Smooth muscle cell (in vitro differentiated cells): ENCODE results near the gene GPRC5D. TPM values are rescaled to one million over a fixed set of nuclear protein-coding genes. Genes with fewer than 3 reads are reported as not detected.

Experiments
- DNase-seq: peaks from one replicate; lab custom pipeline; 2025; ENCODE audit not compliant: unreplicated experiment; lab: John Stamatoyannopoulos, UW
- H2AFZ ChIP-seq: fragments of 200-600 bp; sonication (generic); 2 replicates; pipeline ENCODE4 v1.6.0; 2016; ENCODE audit warnings: antibody characterized with exemption, low read depth, mild to moderate bottlenecking
- H3F3A ChIP-seq: fragments of 200-600 bp; sonication (generic); 2 replicates; pipeline ENCODE4 v1.6.0; 2017; ENCODE audit warnings: antibody characterized with exemption, low read depth
- H3K27ac ChIP-seq: fragments of 200-600 bp; sonication (generic); 2 replicates; pipeline ENCODE4 v1.5.1; 2016; ENCODE audit warnings: low read depth, mild to moderate bottlenecking
- H3K27me3 ChIP-seq: fragments of 200-600 bp; sonication (generic); 2 replicates; pipeline ENCODE4 v1.6.1; 2016; ENCODE audit warnings: low read depth, mild to moderate bottlenecking
- H3K36me3 ChIP-seq: fragments of 200-600 bp; sonication (generic); 2 replicates; pipeline ENCODE4 v1.5.1; 2016; ENCODE audit warnings: low read depth
- H3K4me1 ChIP-seq: fragments of 200-600 bp; sonication (generic); 2 replicates; pipeline ENCODE4 v1.5.1; 2016; ENCODE audit warnings: low read depth
- H3K4me2 ChIP-seq: fragments of 200-600 bp; sonication (generic); 2 replicates; pipeline ENCODE4 v1.6.0; 2016; ENCODE audit warnings: mild to moderate bottlenecking
- H3K4me3 ChIP-seq: fragments of 200-600 bp; sonication (generic); 2 replicates; pipeline ENCODE4 v1.5.1; 2016; ENCODE audit warnings: mild to moderate bottlenecking
- H3K79me2 ChIP-seq: fragments of 200-600 bp; sonication (generic); 2 replicates; pipeline ENCODE4 v1.6.0; 2016; ENCODE audit warnings: low read depth, mild to moderate bottlenecking
- H3K9ac ChIP-seq: fragments of 200-600 bp; sonication (generic); 2 replicates; pipeline ENCODE4 v1.6.0; 2016; ENCODE audit warnings: low read depth
- H3K9me3 ChIP-seq: fragments of 200-600 bp; sonication (generic); replicated peaks from 2 replicates; pipeline ENCODE4 v1.5.1; 2016; ENCODE audit warnings: low read depth
- H4K20me1 ChIP-seq: fragments of 200-600 bp; sonication (generic); 2 replicates; pipeline ENCODE4 v1.6.0; 2016; ENCODE audit warnings: low read depth
- WGBS: methylation state at CpG from one replicate; pipeline ENCODE4 v1.1.7; 2016; ENCODE audit warnings: low lambda C conversion rate; 5-methylcytosine and 5-hydroxymethylcytosine counted together
- polyA plus RNA-seq: library from polyadenylated mRNA; unstranded; fragments of >200 nt; fragmentation: Nextera tagmentation; extraction: Ambion mirVana; gene quantifications from 2 replicates; pipeline ENCODE4 v1.2.1, GENCODE V29; 2016
- total RNA-seq: library from RNA; depleted of rRNA; stranded (reverse); fragments of >200 nt; gene quantifications from 2 replicates; pipeline ENCODE4 v1.2.3, GENCODE V29; 2014
- TF ChIP-seq, protein P1 (sequence below): fragments of 200-600 bp; sonication (generic); IDR thresholded peaks from 2 replicates; pipeline ENCODE4 v1.5.1; 2017; ENCODE audit warnings: borderline replicate concordance, mild to moderate bottlenecking, antibody characterized with exemption; ENCODE audit not compliant: insufficient read depth, poor library complexity, severe bottlenecking

The GPRC5D gene
- total and polyA plus RNA-seq, 2 experiments from 2014 or later: not detected

GRCh38 chr12:12973019-12973418 is 21.0 kb upstream of the GPRC5D start:
- Histone ChIP-seq H4K20me1 (no peaks in the 10 kb centered on the region), H3K4me1 (no peaks in the 10 kb centered on the region), H3K4me2 (no peak overlapping the region), H3K27me3 (no peaks in the 10 kb centered on the region), H3K79me2 (no peaks in the 10 kb centered on the region), H3K4me3 (no peak overlapping the region), H3K27ac (no peak overlapping the region), H2AFZ (no peak overlapping the region), H3K9me3 (no peaks in the 10 kb centered on the region), H3F3A (peaks cover 20% of the 10 kb centered on the region), H3K36me3 (peaks cover 20% of the 10 kb centered on the region), H3K9ac (no peak overlapping the region)
- no peak for DNase-seq
- 92% methylated on average over 2 of the region's 2 CpGs for WGBS
- TF ChIP-seq, protein P1, sequence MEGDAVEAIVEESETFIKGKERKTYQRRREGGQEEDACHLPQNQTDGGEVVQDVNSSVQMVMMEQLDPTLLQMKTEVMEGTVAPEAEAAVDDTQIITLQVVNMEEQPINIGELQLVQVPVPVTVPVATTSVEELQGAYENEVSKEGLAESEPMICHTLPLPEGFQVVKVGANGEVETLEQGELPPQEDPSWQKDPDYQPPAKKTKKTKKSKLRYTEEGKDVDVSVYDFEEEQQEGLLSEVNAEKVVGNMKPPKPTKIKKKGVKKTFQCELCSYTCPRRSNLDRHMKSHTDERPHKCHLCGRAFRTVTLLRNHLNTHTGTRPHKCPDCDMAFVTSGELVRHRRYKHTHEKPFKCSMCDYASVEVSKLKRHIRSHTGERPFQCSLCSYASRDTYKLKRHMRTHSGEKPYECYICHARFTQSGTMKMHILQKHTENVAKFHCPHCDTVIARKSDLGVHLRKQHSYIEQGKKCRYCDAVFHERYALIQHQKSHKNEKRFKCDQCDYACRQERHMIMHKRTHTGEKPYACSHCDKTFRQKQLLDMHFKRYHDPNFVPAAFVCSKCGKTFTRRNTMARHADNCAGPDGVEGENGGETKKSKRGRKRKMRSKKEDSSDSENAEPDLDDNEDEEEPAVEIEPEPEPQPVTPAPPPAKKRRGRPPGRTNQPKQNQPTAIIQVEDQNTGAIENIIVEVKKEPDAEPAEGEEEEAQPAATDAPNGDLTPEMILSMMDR: no peak

DNA sequence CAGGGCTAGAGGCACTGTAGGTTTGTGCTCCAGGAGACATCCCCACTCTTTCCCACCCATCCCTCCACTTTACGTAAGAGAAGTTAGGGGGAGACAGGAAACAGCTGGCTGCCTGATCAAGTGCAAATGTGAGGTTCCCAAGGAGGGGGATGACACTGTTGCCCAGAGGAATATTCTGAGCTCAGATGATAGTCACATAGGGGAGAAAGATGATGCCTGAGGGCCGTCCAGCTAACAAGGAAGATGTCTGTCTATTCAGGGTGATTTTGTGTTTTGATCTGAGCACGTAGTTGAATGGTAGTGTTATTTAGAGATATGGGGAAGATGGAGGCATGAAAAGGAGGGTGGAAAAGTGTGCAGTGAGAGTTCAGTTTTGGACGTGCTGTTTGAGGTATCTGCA is 13.9 kb upstream of the GPRC5D start:
- no peak for DNase-seq
- Histone ChIP-seq H3K36me3 (no peaks in the 10 kb centered on the region), H4K20me1 (no peaks in the 10 kb centered on the region), H3K4me1 (no peaks in the 10 kb centered on the region), H3K9me3 (no peaks in the 10 kb centered on the region), H3K4me2 (no peak overlapping the region), H3K4me3 (no peak overlapping the region), H3K27me3 (no peaks in the 10 kb centered on the region), H3K9ac (no peak overlapping the region), H3K27ac (no peak overlapping the region), H2AFZ (no peak overlapping the region), H3K79me2 (no peaks in the 10 kb centered on the region), H3F3A (no peaks in the 10 kb centered on the region)
- TF ChIP-seq, protein P1: no peak
- 97% methylated on average over 4 of the region's 4 CpGs for WGBS

- no peak for DNase-seq
- Histone ChIP-seq H2AFZ (no peak overlapping the region), H3K79me2 (no peaks in the 10 kb centered on the region), H4K20me1 (no peaks in the 10 kb centered on the region), H3K9me3 (no peaks in the 10 kb centered on the region), H3K4me3 (no peak overlapping the region), H3K9ac (no peak overlapping the region), H3K4me2 (no peak overlapping the region), H3K27me3 (no peaks in the 10 kb centered on the region), H3K36me3 (no peaks in the 10 kb centered on the region), H3K4me1 (no peaks in the 10 kb centered on the region), H3K27ac (no peak overlapping the region), H3F3A (no peaks in the 10 kb centered on the region)
- TF ChIP-seq, protein P1: no peak
- WGBS: 91% methylated on average over 4 of the region's 4 CpGs
These were observed 12.3 kb upstream of the GPRC5D start for GRCh38 chr12:12964255-12964654.

DNA sequence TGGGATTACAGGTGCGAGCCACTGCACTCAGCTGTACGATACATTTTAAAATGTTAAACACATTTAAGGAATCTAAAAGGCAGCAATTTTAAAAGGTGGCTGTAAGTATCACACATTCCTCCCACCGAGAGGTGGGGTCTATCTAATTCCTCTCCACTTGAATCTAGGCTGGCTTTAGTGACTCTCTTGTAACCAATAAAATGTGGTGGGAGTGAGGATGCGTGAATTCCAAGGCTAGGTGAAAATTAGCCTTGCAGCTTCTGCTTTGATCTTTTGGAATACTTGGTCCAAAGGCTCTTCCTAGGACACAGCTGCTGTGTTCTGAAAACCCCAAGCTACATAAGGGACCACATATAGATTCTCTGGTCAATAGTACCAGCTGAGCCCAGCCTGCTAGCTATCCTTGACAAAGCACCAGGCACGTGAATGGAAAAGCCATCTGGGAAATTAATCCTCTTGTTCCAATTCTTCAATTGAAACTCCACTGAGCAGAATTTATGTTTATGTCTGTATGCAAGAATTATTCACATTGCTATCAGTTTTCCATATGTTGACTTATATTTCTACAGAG is 8.8 kb upstream of the GPRC5D start:
- TF ChIP-seq, protein P1: no peak
- 83% methylated on average over 5 of the region's 5 CpGs for WGBS
- Histone ChIP-seq H3K9me3 (no peaks in the 10 kb centered on the region), H3K27me3 (no peaks in the 10 kb centered on the region), H3K27ac (no peak overlapping the region), H3K79me2 (no peaks in the 10 kb centered on the region), H3K4me1 (no peaks in the 10 kb centered on the region), H3F3A (no peaks in the 10 kb centered on the region), H2AFZ (no peak overlapping the region), H3K36me3 (no peaks in the 10 kb centered on the region), H3K4me2 (no peak overlapping the region), H3K4me3 (no peak overlapping the region), H4K20me1 (no peaks in the 10 kb centered on the region), H3K9ac (no peak overlapping the region)
- DNase-seq: no peak
